ENCODE results near the gene MRPL43. TPM values are rescaled to one million over a fixed set of nuclear protein-coding genes. Genes with fewer than 3 reads are reported as not detected.

The MRPL43 gene
- total and polyA plus RNA-seq, 2 experiments from 2014 or later, result 114 to 128 TPM

- Histone ChIP-seq H3K27ac (peak within 1 kb of the TSS; percentile 99), H3K36me3 (peaks cover 18% of the 10 kb centered on the region), H3K4me1 (ENCODE audit: low read depth) (peaks cover 14% of the 10 kb centered on the region), H3K27me3 (no peaks in the 10 kb centered on the region), H3K4me3 (peak within 1 kb of the TSS; percentile 73), H3K9me3 (ENCODE audit: low read depth) (no peaks in the 10 kb centered on the region)
- no peak for DNase-seq (ENCODE audit: low read depth in 1 of 2, low spot score in 1 of 2)
- TF ChIP-seq CTCF (IDR thresholded peaks at IDR 0.05; ENCODE audit: low read depth, low read length), result no peak
Observed at GRCh38 chr10:100999742-101000126, 12.4 kb upstream of the MRPL43 start, which contains the start of gene LZTS2. TSS of gene LZTS2 (plus strand) at chr10:100999808. CDS start at chr10:101002539, 2,731 bp downstream.

- peak; percentile 78 for TF ChIP-seq CTCF (IDR thresholded peaks at IDR 0.05; ENCODE audit: low read depth, low read length)
- Histone ChIP-seq H3K27ac (peak overlapping the region; percentile 99), H3K36me3 (peaks cover 12% of the 10 kb centered on the region), H3K4me1 (ENCODE audit: low read depth) (peaks cover 14% of the 10 kb centered on the region), H3K27me3 (no peaks in the 10 kb centered on the region), H3K4me3 (peak overlapping the region; percentile 73), H3K9me3 (ENCODE audit: low read depth) (no peaks in the 10 kb centered on the region)
- peak; percentile 84 to 86 for DNase-seq (ENCODE audit: low read depth in 1 of 2, low spot score in 1 of 2)
Observed at GRCh38 chr10:100998991-100999741, 11.9 kb upstream of the MRPL43 start.

GRCh38 chr10:100998183-100998990, 11.1 kb upstream of the MRPL43 start:
- H3K36me3 ChIP-seq, result peaks cover 5% of the 10 kb centered on the region
- peaks cover 14% of the 10 kb centered on the region for H3K4me1 ChIP-seq (ENCODE audit: low read depth)
- H3K9me3 ChIP-seq (ENCODE audit: low read depth), result no peaks in the 10 kb centered on the region
- TF ChIP-seq CTCF (IDR thresholded peaks at IDR 0.05; ENCODE audit: low read depth, low read length), result no peak
- peak overlapping the region; percentile 73 for H3K4me3 ChIP-seq
- peak overlapping the region; percentile 99 for H3K27ac ChIP-seq
- H3K27me3 ChIP-seq, result no peaks in the 10 kb centered on the region
- peak; percentile 89 for DNase-seq (ENCODE audit: low read depth in 1 of 2, low spot score in 1 of 2)

- DNase-seq (ENCODE audit: low read depth in 1 of 2, low spot score in 1 of 2), result peak; percentile 84 to 86
- peak; percentile 93 for TF ChIP-seq CTCF (IDR thresholded peaks at IDR 0.05; ENCODE audit: low read depth, low read length)
- Histone ChIP-seq H3K36me3 (no peaks in the 10 kb centered on the region), H3K27me3 (no peaks in the 10 kb centered on the region), H3K4me3 (peak overlapping the region; percentile 73), H3K9me3 (ENCODE audit: low read depth) (no peaks in the 10 kb centered on the region), H3K27ac (peak overlapping the region; percentile 99), H3K4me1 (ENCODE audit: low read depth) (peaks cover 14% of the 10 kb centered on the region)
Observed at GRCh38 chr10:100997360-100998182, 10.3 kb upstream of the MRPL43 start.

Data from cardiac muscle cell (in vitro differentiated cells and primary cell).